WTC11 (cell line): ENCODE results near the gene PGAM5. TPM values are rescaled to one million over a fixed set of nuclear protein-coding genes. Genes with fewer than 3 reads are reported as not detected.

Experiments used
- ATAC-seq: fragments of 200-7000 bp; cut with Tn5 transposase; 2 replicates; pipeline ENCODE4 v1.10.0; 2021; ENCODE audit warnings: mild to moderate bottlenecking, moderate library complexity
- CTCF ChIA-PET: fragments of 300-600 bp; sonication (Branson Sonifier 250); formaldehyde crosslinking; loops from one replicate; lab custom pipeline; 2021; ENCODE audit warnings: antibody characterized with exemption; lab: Charles Lee
- POLR2A ChIA-PET: fragments of 350-600 bp; sonication (Branson Sonifier 250); formaldehyde crosslinking; loops from one replicate; lab custom pipeline; 2021; ENCODE audit warnings: antibody characterized with exemption; lab: Charles Lee
- DNase-seq: peaks from one replicate; pipeline ENCODE4 v3.0.0; 2021; ENCODE audit warnings: low spot score
- H3K27ac Mint-ChIP-seq: 2 replicates; pipeline ENCODE4 v1.8.0; 2021; ENCODE audit warnings: mixed read lengths
- H3K27me3 Mint-ChIP-seq: 2 replicates; pipeline ENCODE4 v1.8.0; 2021; ENCODE audit warnings: low read depth, mild to moderate bottlenecking, moderate library complexity, mixed read lengths
- H3K36me3 Mint-ChIP-seq: 2 replicates; pipeline ENCODE4 v1.8.0; 2021; ENCODE audit warnings: mixed read lengths
- H3K4me1 Mint-ChIP-seq: 2 replicates; pipeline ENCODE4 v1.8.0; 2022; ENCODE audit warnings: mixed read lengths
- H3K4me3 Mint-ChIP-seq: 2 replicates; pipeline ENCODE4 v1.8.0; 2021; ENCODE audit warnings: mild to moderate bottlenecking, moderate library complexity, mixed read lengths
- H3K9me3 Mint-ChIP-seq: 2 replicates; pipeline ENCODE4 v1.8.0; 2021; ENCODE audit warnings: mixed read lengths
- ELF4 ChIP-seq: sonication (generic); formaldehyde crosslinking; IDR thresholded peaks from 2 replicates; pipeline ENCODE4 v1.8.1; 2022; ENCODE audit warnings: low read depth, mild to moderate bottlenecking, moderate library complexity, missing genetic modification reagents
- ETV6 ChIP-seq: sonication (generic); formaldehyde crosslinking; IDR thresholded peaks from 2 replicates; pipeline ENCODE4 v1.8.1; 2022; ENCODE audit warnings: mild to moderate bottlenecking, missing genetic modification reagents
- FOXK1 ChIP-seq: sonication (generic); formaldehyde crosslinking; IDR thresholded peaks from 2 replicates; pipeline ENCODE4 v1.8.0; 2022; ENCODE audit warnings: mild to moderate bottlenecking, moderate library complexity, missing genetic modification reagents
- FOXP1 ChIP-seq: sonication (generic); formaldehyde crosslinking; IDR thresholded peaks from 2 replicates; pipeline ENCODE4 v1.8.0; 2022; ENCODE audit warnings: missing genetic modification reagents, mild to moderate bottlenecking, moderate library complexity, borderline replicate concordance
- GTF2I ChIP-seq: fragments of 250-450 bp; sonication (Bioruptor Pico); conservative IDR thresholded peaks from 2 replicates; pipeline ENCODE4 v1.4.0; 2021; ENCODE audit warnings: mild to moderate bottlenecking
- JAZF1 ChIP-seq: fragments of 250-450 bp; sonication (Bioruptor Pico); IDR thresholded peaks from 2 replicates; pipeline ENCODE4 v1.9.0; 2021; ENCODE audit warnings: moderate library complexity, mild to moderate bottlenecking, inconsistent platforms
- MYBL2 ChIP-seq: sonication (generic); formaldehyde crosslinking; IDR thresholded peaks from 2 replicates; pipeline ENCODE4 v1.8.1; 2023; ENCODE audit warnings: mild to moderate bottlenecking, moderate library complexity, missing genetic modification reagents
- NFE2L1 ChIP-seq: sonication (generic); formaldehyde crosslinking; IDR thresholded peaks from 2 replicates; pipeline ENCODE4 v1.8.1; 2023; ENCODE audit warnings: missing genetic modification reagents
- NR2C2 ChIP-seq: sonication (generic); formaldehyde crosslinking; IDR thresholded peaks from 2 replicates; pipeline ENCODE4 v1.8.0; 2022; ENCODE audit warnings: mild to moderate bottlenecking, missing genetic modification reagents
- NR3C1 ChIP-seq: sonication (generic); formaldehyde crosslinking; conservative IDR thresholded peaks from 2 replicates; pipeline ENCODE4 v1.8.1; 2023; ENCODE audit warnings: low read depth, mild to moderate bottlenecking, missing genetic modification reagents
- OVOL2 ChIP-seq: fragments of 250-450 bp; sonication (Bioruptor Pico); IDR thresholded peaks from 2 replicates; pipeline ENCODE4 v1.9.0; 2021; ENCODE audit warnings: mild to moderate bottlenecking, borderline replicate concordance
- RORB ChIP-seq: fragments of 250-450 bp; sonication (Bioruptor Pico); IDR thresholded peaks from 2 replicates; pipeline ENCODE4 v1.9.0; 2021; ENCODE audit warnings: mild to moderate bottlenecking
- ZBTB21 ChIP-seq: sonication (generic); formaldehyde crosslinking; IDR thresholded peaks from 2 replicates; pipeline ENCODE4 v1.8.1; 2023; ENCODE audit warnings: mild to moderate bottlenecking, missing genetic modification reagents, borderline replicate concordance
- ZNF121 ChIP-seq: sonication (generic); formaldehyde crosslinking; IDR thresholded peaks from 2 replicates; pipeline ENCODE4 v1.8.0; 2023; ENCODE audit warnings: missing genetic modification reagents
- ZNF219 ChIP-seq: sonication (generic); formaldehyde crosslinking; IDR thresholded peaks from 2 replicates; pipeline ENCODE4 v1.8.0; 2023; ENCODE audit warnings: missing genetic modification reagents, mild to moderate bottlenecking, borderline replicate concordance
- ZNF263 ChIP-seq: sonication (generic); formaldehyde crosslinking; IDR thresholded peaks from 2 replicates; pipeline ENCODE4 v1.8.1; 2022; ENCODE audit warnings: low read depth, mild to moderate bottlenecking, moderate library complexity, missing genetic modification reagents
- ZNF317 ChIP-seq: sonication (generic); formaldehyde crosslinking; IDR thresholded peaks from 2 replicates; pipeline ENCODE4 v1.8.1; 2023; ENCODE audit warnings: low read depth, mild to moderate bottlenecking, moderate library complexity, missing genetic modification reagents, borderline replicate concordance
- ZNF423 ChIP-seq: fragments of 250-450 bp; sonication (Bioruptor Pico); IDR thresholded peaks from 2 replicates; pipeline ENCODE4 v2.1.2; 2022; ENCODE audit warnings: mild to moderate bottlenecking, moderate library complexity
- ZNF671 ChIP-seq: fragments of 250-450 bp; sonication (Bioruptor Pico); IDR thresholded peaks from 2 replicates; pipeline ENCODE4 v1.8.0; 2021; ENCODE audit warnings: mild to moderate bottlenecking
- total RNA-seq: library from RNA; stranded (reverse); gene quantifications from 3 replicates; pipeline ENCODE4 v1.2.3, GENCODE V29; 2021
- TF ChIP-seq, protein P1 (sequence below): sonication (generic); formaldehyde crosslinking; IDR thresholded peaks from 2 replicates; pipeline ENCODE4 v1.8.0; 2022; ENCODE audit warnings: missing genetic modification reagents
- TF ChIP-seq, protein P2 (sequence below): sonication (generic); formaldehyde crosslinking; IDR thresholded peaks from 2 replicates; pipeline ENCODE4 v1.8.1; 2023; ENCODE audit warnings: mild to moderate bottlenecking, missing genetic modification reagents, borderline replicate concordance
- TF ChIP-seq, protein P3 (sequence below): sonication (generic); formaldehyde crosslinking; IDR thresholded peaks from 2 replicates; pipeline ENCODE4 v1.8.1; 2023; ENCODE audit warnings: mild to moderate bottlenecking, missing genetic modification reagents, moderate library complexity
- TF ChIP-seq, protein P4 (sequence below): fragments of 250-450 bp; sonication (Bioruptor Pico); IDR thresholded peaks from 2 replicates; pipeline ENCODE4 v1.9.0; 2021; ENCODE audit warnings: mild to moderate bottlenecking, borderline replicate concordance
- TF ChIP-seq, protein P5 (sequence below): sonication (generic); formaldehyde crosslinking; IDR thresholded peaks from 2 replicates; pipeline ENCODE4 v1.8.0; 2022; ENCODE audit warnings: mild to moderate bottlenecking, missing genetic modification reagents

PGAM5 gene
- total RNA-seq, 1 experiment from 2014 or later = 89.7 TPM

DNA sequence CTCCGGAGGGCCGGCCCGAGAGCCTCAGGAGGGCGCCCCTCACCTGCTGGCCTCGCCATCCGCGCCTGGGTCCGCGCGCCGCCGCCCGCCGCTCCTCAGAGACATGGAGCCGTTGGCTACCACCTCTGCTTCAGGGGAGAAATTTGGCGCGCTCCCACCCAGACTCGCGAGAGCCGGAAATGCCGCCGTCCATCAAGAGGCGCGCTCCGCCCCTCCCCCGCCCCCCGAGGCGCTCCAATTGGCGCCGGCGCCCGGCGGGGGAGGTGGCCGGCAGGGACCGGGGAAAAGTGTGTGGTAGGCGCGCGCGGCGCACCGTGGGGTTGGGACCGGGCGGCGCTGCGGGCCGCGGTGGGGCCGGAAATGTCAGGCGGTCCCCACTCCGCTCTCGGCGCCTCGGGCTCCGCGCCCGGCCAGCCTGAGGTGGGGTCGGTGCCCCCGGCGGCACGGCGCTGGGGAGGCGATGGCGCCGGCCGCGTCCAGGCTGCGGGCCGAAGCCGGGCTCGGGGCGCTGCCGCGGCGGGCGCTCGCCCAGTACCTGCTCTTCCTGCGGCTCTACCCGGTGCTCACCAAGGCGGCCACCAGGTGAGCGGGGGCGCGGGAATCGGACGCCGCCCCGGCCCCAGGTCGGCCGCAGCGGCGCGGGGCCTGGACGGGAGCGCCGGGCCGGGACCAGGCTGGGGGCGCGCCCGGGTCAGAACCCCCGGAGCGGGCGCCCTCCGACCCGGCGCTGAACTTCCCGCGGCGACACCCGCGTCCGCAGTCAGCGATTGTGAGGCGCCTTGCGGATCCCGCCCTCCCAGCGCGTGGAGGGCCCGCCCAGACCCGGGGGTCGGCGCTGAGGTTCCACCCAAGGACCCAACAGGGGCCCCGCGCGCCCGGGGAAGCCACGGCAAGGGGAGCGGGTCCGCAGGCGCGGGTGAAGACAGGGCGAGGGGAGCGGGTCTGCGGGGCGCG, 23.2 kb upstream of the PGAM5 start, which contains the start of the genes POLE and PXMP2 (continued):
- TF ChIP-seq, protein P1, sequence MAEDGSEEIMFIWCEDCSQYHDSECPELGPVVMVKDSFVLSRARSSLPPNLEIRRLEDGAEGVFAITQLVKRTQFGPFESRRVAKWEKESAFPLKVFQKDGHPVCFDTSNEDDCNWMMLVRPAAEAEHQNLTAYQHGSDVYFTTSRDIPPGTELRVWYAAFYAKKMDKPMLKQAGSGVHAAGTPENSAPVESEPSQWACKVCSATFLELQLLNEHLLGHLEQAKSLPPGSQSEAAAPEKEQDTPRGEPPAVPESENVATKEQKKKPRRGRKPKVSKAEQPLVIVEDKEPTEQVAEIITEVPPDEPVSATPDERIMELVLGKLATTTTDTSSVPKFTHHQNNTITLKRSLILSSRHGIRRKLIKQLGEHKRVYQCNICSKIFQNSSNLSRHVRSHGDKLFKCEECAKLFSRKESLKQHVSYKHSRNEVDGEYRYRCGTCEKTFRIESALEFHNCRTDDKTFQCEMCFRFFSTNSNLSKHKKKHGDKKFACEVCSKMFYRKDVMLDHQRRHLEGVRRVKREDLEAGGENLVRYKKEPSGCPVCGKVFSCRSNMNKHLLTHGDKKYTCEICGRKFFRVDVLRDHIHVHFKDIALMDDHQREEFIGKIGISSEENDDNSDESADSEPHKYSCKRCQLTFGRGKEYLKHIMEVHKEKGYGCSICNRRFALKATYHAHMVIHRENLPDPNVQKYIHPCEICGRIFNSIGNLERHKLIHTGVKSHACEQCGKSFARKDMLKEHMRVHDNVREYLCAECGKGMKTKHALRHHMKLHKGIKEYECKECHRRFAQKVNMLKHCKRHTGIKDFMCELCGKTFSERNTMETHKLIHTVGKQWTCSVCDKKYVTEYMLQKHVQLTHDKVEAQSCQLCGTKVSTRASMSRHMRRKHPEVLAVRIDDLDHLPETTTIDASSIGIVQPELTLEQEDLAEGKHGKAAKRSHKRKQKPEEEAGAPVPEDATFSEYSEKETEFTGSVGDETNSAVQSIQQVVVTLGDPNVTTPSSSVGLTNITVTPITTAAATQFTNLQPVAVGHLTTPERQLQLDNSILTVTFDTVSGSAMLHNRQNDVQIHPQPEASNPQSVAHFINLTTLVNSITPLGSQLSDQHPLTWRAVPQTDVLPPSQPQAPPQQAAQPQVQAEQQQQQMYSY (CRISPR knock-in tag) = no peak
- TF ChIP-seq ZNF263 (CRISPR knock-in tag) (no peak), ZBTB21 (CRISPR knock-in tag) (no peak), JAZF1 (no peak), NR3C1 (CRISPR knock-in tag) (0 out of 2 replicates have a peak, but pooled peaks have one; percentile 52), ZNF219 (no peak), RORB (CRISPR knock-in tag) (no peak), ZNF121 (no peak), FOXP1 (CRISPR knock-in tag) (no peak; the same call in 1 of the 2 replicates), FOXK1 (no peak), ZNF317 (0 out of 2 replicates have a peak, but pooled peaks have one; percentile 34), MYBL2 (0 out of 2 replicates have a peak, but pooled peaks have one; percentile 32), ELF4 (CRISPR knock-in tag) (0 out of 2 replicates have a peak, but pooled peaks have one; percentile 34), NR2C2 (no peak)
- TF ChIP-seq, protein P2, sequence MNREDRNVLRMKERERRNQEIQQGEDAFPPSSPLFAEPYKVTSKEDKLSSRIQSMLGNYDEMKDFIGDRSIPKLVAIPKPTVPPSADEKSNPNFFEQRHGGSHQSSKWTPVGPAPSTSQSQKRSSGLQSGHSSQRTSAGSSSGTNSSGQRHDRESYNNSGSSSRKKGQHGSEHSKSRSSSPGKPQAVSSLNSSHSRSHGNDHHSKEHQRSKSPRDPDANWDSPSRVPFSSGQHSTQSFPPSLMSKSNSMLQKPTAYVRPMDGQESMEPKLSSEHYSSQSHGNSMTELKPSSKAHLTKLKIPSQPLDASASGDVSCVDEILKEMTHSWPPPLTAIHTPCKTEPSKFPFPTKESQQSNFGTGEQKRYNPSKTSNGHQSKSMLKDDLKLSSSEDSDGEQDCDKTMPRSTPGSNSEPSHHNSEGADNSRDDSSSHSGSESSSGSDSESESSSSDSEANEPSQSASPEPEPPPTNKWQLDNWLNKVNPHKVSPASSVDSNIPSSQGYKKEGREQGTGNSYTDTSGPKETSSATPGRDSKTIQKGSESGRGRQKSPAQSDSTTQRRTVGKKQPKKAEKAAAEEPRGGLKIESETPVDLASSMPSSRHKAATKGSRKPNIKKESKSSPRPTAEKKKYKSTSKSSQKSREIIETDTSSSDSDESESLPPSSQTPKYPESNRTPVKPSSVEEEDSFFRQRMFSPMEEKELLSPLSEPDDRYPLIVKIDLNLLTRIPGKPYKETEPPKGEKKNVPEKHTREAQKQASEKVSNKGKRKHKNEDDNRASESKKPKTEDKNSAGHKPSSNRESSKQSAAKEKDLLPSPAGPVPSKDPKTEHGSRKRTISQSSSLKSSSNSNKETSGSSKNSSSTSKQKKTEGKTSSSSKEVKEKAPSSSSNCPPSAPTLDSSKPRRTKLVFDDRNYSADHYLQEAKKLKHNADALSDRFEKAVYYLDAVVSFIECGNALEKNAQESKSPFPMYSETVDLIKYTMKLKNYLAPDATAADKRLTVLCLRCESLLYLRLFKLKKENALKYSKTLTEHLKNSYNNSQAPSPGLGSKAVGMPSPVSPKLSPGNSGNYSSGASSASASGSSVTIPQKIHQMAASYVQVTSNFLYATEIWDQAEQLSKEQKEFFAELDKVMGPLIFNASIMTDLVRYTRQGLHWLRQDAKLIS = no peak
- TF ChIP-seq, protein P3, sequence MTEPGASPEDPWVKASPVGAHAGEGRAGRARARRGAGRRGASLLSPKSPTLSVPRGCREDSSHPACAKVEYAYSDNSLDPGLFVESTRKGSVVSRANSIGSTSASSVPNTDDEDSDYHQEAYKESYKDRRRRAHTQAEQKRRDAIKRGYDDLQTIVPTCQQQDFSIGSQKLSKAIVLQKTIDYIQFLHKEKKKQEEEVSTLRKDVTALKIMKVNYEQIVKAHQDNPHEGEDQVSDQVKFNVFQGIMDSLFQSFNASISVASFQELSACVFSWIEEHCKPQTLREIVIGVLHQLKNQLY (CRISPR knock-in tag) = no peak; the same call in 1 of the 2 replicates

DNA sequence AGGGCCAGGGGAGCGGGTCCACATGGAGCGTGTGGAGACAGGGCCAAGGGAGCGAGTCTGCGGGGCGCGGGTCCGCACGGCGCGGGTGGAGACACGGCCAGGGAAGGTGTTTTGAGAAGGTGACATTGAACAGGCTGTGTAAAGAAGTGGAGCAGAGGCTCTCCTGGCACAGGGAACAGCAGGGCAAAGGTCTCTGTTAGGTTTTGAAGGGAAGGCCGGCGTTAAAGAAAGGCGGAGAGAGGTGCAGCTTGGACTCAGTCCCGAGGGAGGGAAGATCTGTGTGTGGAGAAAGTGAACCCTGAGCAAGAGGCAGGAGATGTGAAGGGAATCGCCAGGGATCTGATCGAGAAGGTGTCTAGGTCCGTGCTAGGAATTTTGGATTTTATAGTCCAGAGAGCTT, 21.4 kb upstream of the PGAM5 start:
- peak overlapping the region; percentile 67 for H3K4me3 Mint-ChIP-seq
- H3K27me3 Mint-ChIP-seq = peaks cover 15% of the 10 kb centered on the region
- TF ChIP-seq GTF2I (CRISPR knock-in tag) (no peak), OVOL2 (CRISPR knock-in tag) (no peak), ETV6 (no peak), JAZF1 (no peak), NFE2L1 (CRISPR knock-in tag) (no peak), ZNF671 (CRISPR knock-in tag) (no peak), ZNF423 (CRISPR knock-in tag) (no peak)
- TF ChIP-seq, protein P4, sequence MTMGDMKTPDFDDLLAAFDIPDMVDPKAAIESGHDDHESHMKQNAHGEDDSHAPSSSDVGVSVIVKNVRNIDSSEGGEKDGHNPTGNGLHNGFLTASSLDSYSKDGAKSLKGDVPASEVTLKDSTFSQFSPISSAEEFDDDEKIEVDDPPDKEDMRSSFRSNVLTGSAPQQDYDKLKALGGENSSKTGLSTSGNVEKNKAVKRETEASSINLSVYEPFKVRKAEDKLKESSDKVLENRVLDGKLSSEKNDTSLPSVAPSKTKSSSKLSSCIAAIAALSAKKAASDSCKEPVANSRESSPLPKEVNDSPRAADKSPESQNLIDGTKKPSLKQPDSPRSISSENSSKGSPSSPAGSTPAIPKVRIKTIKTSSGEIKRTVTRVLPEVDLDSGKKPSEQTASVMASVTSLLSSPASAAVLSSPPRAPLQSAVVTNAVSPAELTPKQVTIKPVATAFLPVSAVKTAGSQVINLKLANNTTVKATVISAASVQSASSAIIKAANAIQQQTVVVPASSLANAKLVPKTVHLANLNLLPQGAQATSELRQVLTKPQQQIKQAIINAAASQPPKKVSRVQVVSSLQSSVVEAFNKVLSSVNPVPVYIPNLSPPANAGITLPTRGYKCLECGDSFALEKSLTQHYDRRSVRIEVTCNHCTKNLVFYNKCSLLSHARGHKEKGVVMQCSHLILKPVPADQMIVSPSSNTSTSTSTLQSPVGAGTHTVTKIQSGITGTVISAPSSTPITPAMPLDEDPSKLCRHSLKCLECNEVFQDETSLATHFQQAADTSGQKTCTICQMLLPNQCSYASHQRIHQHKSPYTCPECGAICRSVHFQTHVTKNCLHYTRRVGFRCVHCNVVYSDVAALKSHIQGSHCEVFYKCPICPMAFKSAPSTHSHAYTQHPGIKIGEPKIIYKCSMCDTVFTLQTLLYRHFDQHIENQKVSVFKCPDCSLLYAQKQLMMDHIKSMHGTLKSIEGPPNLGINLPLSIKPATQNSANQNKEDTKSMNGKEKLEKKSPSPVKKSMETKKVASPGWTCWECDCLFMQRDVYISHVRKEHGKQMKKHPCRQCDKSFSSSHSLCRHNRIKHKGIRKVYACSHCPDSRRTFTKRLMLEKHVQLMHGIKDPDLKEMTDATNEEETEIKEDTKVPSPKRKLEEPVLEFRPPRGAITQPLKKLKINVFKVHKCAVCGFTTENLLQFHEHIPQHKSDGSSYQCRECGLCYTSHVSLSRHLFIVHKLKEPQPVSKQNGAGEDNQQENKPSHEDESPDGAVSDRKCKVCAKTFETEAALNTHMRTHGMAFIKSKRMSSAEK = no peak
- TF ChIP-seq, protein P5, sequence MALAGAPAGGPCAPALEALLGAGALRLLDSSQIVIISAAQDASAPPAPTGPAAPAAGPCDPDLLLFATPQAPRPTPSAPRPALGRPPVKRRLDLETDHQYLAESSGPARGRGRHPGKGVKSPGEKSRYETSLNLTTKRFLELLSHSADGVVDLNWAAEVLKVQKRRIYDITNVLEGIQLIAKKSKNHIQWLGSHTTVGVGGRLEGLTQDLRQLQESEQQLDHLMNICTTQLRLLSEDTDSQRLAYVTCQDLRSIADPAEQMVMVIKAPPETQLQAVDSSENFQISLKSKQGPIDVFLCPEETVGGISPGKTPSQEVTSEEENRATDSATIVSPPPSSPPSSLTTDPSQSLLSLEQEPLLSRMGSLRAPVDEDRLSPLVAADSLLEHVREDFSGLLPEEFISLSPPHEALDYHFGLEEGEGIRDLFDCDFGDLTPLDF (CRISPR knock-in tag) = no peak
- peaks cover 6% of the 10 kb centered on the region; the same call in 1 of the 2 replicates for H3K36me3 Mint-ChIP-seq
- ChIA-PET POLR2A (no interaction called here), CTCF (no interaction called here)
- no peak overlapping the region for H3K27ac Mint-ChIP-seq
- peaks cover 21% of the 10 kb centered on the region for H3K4me1 Mint-ChIP-seq
- peak; percentile 25 for DNase-seq
- ATAC-seq = no peak
- H3K9me3 Mint-ChIP-seq = no peaks in the 10 kb centered on the region
